Stomach (tissue), 19 donors: ENCODE results near the gene PRRT1B. TPM values are rescaled to one million over a fixed set of nuclear protein-coding genes. Genes with fewer than 3 reads are reported as not detected.

Experiments used
- DNase-seq, 2 donors: peaks; one replicate each; pipeline versions ENCODE4 v3.0.0 to v3.0.0-alpha.2; 2013 to 2019
- H3K27ac ChIP-seq, 5 donors: fragments of 200-600 bp in 4 of 5; sonication (generic) in 4 of 5; one replicate each; pipeline ENCODE4 v1.5.1; 2013 to 2019; ENCODE audit warnings: mild to moderate bottlenecking in 1 of 5, moderate library complexity in 1 of 5
- H3K27me3 ChIP-seq, 3 donors: fragments of 200-600 bp; sonication (generic); one replicate each; pipeline ENCODE4 v1.5.1; 2017 to 2019; ENCODE audit warnings: mixed run types in 1 of 3
- H3K36me3 ChIP-seq, 4 donors: fragments of 200-600 bp; sonication (generic); 1 replicate in 3 of 4; 2 replicates in 1 of 4; pipeline ENCODE4 v1.5.1; 2016 to 2019
- H3K4me1 ChIP-seq, 4 donors: fragments of 200-600 bp; sonication (generic); one replicate each; pipeline ENCODE4 v1.5.1; 2016 to 2019
- H3K4me3 ChIP-seq, 4 donors: fragments of 200-600 bp; sonication (generic) in 3 of 4; one replicate each; pipeline ENCODE4 v1.5.1; 2016 to 2019; ENCODE audit warnings: mild to moderate bottlenecking in 1 of 4
- H3K9me3 ChIP-seq, 4 donors: fragments of 200-600 bp; sonication (generic); one replicate each; pipeline ENCODE4 v1.5.1; 2016 to 2019
- CTCF ChIP-seq, 7 experiments: fragments of 450-650 bp in 4 of 7; fragments of 200-600 bp in 3 of 7; sonication (generic) in 3 of 7; IDR thresholded peaks; one replicate each; pipeline ENCODE4 v1.5.1; 2016 to 2019; ENCODE audit warnings: antibody characterized with exemption in 7 of 7, control low read depth in 2 of 7, mild to moderate bottlenecking in 1 of 7
- EP300 ChIP-seq: sonication (generic); formaldehyde crosslinking; IDR thresholded peaks from one replicate; pipeline ENCODE4 v1.6.1; 2017; ENCODE audit warnings: antibody characterized with exemption
- POLR2A ChIP-seq, 4 donors: fragments of 450-650 bp; IDR thresholded peaks; one replicate each; pipeline ENCODE4 v1.6.1; 2016; ENCODE audit warnings: antibody characterized with exemption in 4 of 4, control low read depth in 2 of 4, mild to moderate bottlenecking in 1 of 4, moderate library complexity in 1 of 4
- POLR2AphosphoS5 ChIP-seq, 3 donors: sonication (generic); formaldehyde crosslinking; IDR thresholded peaks; one replicate each; pipeline ENCODE4 v1.6.1; 2016; ENCODE audit warnings: antibody characterized with exemption in 3 of 3
- WGBS, 5 donors: extraction: QIAGEN DNeasy Blood & Tissue Kit in 3 of 5; methylation state at CpG; one replicate each; pipeline versions ENCODE4 v1.1.5 to v1.1.7; 2013 to 2018; 5-methylcytosine and 5-hydroxymethylcytosine counted together
- intact Hi-C: fragments of 100-400 bp; cut with DNase I; formaldehyde crosslinking; loops from one replicate; pipeline ENCODE4 v1.15.1; 2023; ENCODE audit warnings: low total_unique reads
- long read RNA-seq, 10 donors: transcript quantifications; one replicate each; lab custom pipeline, GENCODE V29; 2026
- polyA plus RNA-seq, 3 donors: library from polyadenylated mRNA; stranded (reverse); fragments of 200-250 nt; gene quantifications; one replicate each; pipeline ENCODE4 v1.2.3, GENCODE V29; 2013
- total RNA-seq, 5 donors: library from RNA; depleted of rRNA; stranded (reverse); fragments of >200 nt; gene quantifications; one replicate each; pipeline versions ENCODE4 v1.1.0 to v1.2.3, GENCODE V29; 2014 to 2016
- donor health status: healthy with polysubstance abuse.
- donor health status: Bipolar disorder and iron deficiency.
- donor health status: healthy.

Gene PRRT1B
- total RNA-seq (10 to 100 TPM in 1 of 5 donors, 1 to 10 TPM in 1, under 1 TPM in 1, not detected in 2; 0.73 to 10.9 (median 1.8) TPM), polyA plus RNA-seq (1 to 10 TPM in 2 of 3 donors, under 1 TPM in 1; 0.48 to 3.7 (median 1.4) TPM)
- long read RNA-seq, donor 1, result 0 reads
- long read RNA-seq, donor 2, partial matches to known transcripts, result 5 of 5 reads
- long read RNA-seq, donor 2, other reads (novel, unspliced or antisense), result 0 of 5 reads
- long read RNA-seq, donor 3, result 0 reads
- long read RNA-seq, donor 4, result 0 reads
- long read RNA-seq, donor 5, result 0 reads
- long read RNA-seq, donor 6, partial matches to known transcripts, result 30 of 31 reads
- long read RNA-seq, donor 6, other reads (novel, unspliced or antisense), result 0 of 31 reads
- long read RNA-seq, donor 7, result 0 reads
- long read RNA-seq, donor 8, result 0 reads
- long read RNA-seq, donor 9, result 0 reads
- long read RNA-seq, donor 10, result 0 reads

GRCh38 chr9:131545003-131545785 is at the start of gene PRRT1B:
Gene PRRT1B (plus strand): TSS chr9:131545523. CDS start chr9:131545616, 93 bp downstream.
- 14 to 34% (median 16%) methylated on average over 32 to 50 of the region's 50 CpGs for WGBS, 5 donors
- peak; percentile 94 to 97 for DNase-seq
- H3K4me3 ChIP-seq, result peak within 1 kb of the TSS; percentile 36 to 55 (median 40)
- H3K27me3 ChIP-seq, result peaks cover 0 to 58% (median 18%) of the 10 kb centered on the region in 3 donors
- peaks cover 17 to 26% (median 22%) of the 10 kb centered on the region in 4 donors for H3K4me1 ChIP-seq
- intact Hi-C loops, result no loop called here
- peak within 1 kb of the TSS; percentile 54 to 88 (median 67) for H3K27ac ChIP-seq
- TF ChIP-seq POLR2AphosphoS5 (IDR thresholded peaks at IDR 0.05) (peak in 2 of 3 donors; percentile 50 to 73), POLR2A (IDR thresholded peaks at IDR 0.05) (no peak)
- no peaks in the 10 kb centered on the region for H3K36me3 ChIP-seq
- peaks cover 14 to 27% (median 26%) of the 10 kb centered on the region in 4 donors for H3K9me3 ChIP-seq

DNA sequence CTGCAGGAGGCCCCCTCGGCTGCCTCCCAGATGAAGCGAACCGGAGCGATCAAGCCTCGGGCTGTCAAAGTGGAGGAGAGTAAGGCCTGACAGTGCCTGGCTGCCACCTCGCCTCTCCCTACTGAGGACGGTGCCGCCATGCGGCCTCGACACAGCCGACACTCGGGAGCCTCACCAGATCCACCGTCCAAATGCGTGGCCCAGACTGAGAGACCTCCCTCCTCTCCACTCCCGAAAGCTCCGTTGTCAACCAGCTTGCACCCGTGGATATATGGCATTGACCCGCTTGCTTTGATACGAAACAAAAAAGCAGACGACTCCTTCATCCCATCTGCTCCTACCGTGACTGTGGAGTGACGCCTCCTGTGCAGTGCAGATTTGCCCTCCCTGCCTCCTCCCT is 49.5 kb upstream of the PRRT1B start:
- intact Hi-C loops, result no loop called here
- WGBS, 5 donors, result 86 to 88% (median 87%) methylated on average over 19 to 22 of the region's 22 CpGs

DNA sequence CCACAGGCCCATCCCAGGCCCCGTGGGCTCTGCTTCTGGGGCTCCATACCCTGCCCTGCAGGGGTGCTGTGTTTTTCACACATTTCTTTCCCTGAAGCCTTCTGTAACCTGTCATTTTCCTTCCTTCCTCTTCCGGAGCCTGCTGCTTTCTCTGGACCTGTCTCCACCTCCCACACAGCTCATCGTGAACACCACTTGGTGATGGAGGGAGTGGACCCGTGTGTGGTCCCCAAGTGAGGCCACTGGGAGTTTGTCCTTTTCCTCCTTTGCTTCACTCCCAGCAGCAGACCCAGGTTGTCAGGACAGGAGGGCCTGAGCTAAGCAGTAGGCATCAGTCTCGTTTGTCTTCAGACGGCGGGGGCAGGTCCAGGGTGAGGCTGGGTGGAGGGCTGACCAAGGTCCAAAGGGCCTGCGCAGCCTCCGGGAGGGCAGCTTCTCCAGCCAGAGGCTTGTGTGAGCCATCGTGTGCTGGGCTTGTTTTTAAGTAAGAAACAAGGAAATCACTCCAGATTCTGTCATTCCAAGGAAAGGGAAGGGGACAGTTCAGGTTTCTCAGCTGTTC is 48.4 kb upstream of the PRRT1B start:
- DNase-seq, result peak in 1 of 2 donors; percentile 34
- Histone ChIP-seq H3K27ac (no peak overlapping the region), H3K9me3 (no peaks in the 10 kb centered on the region), H3K36me3 (peaks cover 60 to 87% (median 84%) of the 10 kb centered on the region in 4 donors), H3K4me1 (peaks cover 0 to 17% (median 8%) of the 10 kb centered on the region in 4 donors), H3K4me3 (no peak overlapping the region), H3K27me3 (no peaks in the 10 kb centered on the region)
- no peak for TF ChIP-seq POLR2A (IDR thresholded peaks at IDR 0.05)
- TF ChIP-seq CTCF (IDR thresholded peaks at IDR 0.05), result no peak
- no peak for TF ChIP-seq EP300
- no peak for TF ChIP-seq POLR2AphosphoS5 (IDR thresholded peaks at IDR 0.05)
- WGBS, 5 donors, result 69 to 80% (median 77%) methylated on average over 7 to 10 of the region's 10 CpGs
- intact Hi-C loops, result no loop called here

More for the DNA sequence above, 49.5 kb upstream of the PRRT1B start:
- H3K4me1 ChIP-seq, result peaks cover 0 to 5% (median 2%) of the 10 kb centered on the region in 4 donors
- peaks cover 72 to 99% (median 95%) of the 10 kb centered on the region in 4 donors for H3K36me3 ChIP-seq
- TF ChIP-seq POLR2A (IDR thresholded peaks at IDR 0.05) (no peak), CTCF (IDR thresholded peaks at IDR 0.05) (no peak), EP300 (no peak), POLR2AphosphoS5 (IDR thresholded peaks at IDR 0.05) (no peak)
- no peak for DNase-seq
- H3K9me3 ChIP-seq, result no peaks in the 10 kb centered on the region
- H3K27me3 ChIP-seq, result no peaks in the 10 kb centered on the region
- no peak overlapping the region for H3K4me3 ChIP-seq
- H3K27ac ChIP-seq, result no peak overlapping the region

DNA sequence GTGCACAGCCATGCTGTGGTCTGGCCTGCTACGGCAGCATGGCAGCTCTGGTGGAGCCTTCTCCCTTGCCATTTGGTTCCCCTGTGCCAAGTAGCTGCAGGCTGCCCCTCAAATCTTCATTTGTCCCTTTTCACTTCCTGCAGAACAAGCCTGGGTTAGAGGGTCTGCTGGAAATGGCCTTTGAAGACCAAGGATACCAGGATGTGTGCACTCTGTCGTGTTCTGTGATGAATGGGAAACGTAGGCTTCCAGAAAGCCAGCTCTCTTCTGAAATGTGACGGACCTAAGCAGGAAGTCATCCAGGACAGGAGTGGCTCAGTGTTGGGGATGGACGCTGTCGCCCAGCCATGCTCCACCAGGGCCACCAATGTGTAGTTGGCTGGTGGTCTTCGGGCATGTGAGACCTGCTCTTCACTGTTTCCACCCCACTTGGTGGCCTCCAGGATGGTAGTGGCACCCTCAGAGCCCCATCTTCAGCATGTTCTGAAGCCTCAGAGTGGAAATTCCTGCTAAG is 46.0 kb upstream of the PRRT1B start:
- Histone ChIP-seq H3K27me3 (no peaks in the 10 kb centered on the region), H3K4me1 (peaks cover 14 to 34% (median 27%) of the 10 kb centered on the region in 4 donors), H3K27ac (no peak overlapping the region), H3K36me3 (peaks cover 36 to 64% (median 60%) of the 10 kb centered on the region in 4 donors), H3K9me3 (no peaks in the 10 kb centered on the region), H3K4me3 (no peak overlapping the region)
- intact Hi-C loops, result no loop called here
- DNase-seq, result no peak
- 80 to 85% (median 82%) methylated on average over 7 of the region's 7 CpGs for WGBS, 5 donors
- no peak for TF ChIP-seq EP300
- no peak for TF ChIP-seq POLR2A (IDR thresholded peaks at IDR 0.05)
- TF ChIP-seq CTCF (IDR thresholded peaks at IDR 0.05), result no peak
- no peak for TF ChIP-seq POLR2AphosphoS5 (IDR thresholded peaks at IDR 0.05)
